GM21515 (cell line): Measurements from ENCODE around the gene ST6GALNAC4.
A peak's percentile ranks its signal among the peaks of the same experiment; 100 is the strongest.

ENCODE experiments used
- ATAC-seq: cut with Tn5 transposase; IDR thresholded peaks from one replicate; pipeline ENCODE4 v1.9.1; 2021; ENCODE audit not compliant: unreplicated experiment

ST6GALNAC4 gene

DNA sequence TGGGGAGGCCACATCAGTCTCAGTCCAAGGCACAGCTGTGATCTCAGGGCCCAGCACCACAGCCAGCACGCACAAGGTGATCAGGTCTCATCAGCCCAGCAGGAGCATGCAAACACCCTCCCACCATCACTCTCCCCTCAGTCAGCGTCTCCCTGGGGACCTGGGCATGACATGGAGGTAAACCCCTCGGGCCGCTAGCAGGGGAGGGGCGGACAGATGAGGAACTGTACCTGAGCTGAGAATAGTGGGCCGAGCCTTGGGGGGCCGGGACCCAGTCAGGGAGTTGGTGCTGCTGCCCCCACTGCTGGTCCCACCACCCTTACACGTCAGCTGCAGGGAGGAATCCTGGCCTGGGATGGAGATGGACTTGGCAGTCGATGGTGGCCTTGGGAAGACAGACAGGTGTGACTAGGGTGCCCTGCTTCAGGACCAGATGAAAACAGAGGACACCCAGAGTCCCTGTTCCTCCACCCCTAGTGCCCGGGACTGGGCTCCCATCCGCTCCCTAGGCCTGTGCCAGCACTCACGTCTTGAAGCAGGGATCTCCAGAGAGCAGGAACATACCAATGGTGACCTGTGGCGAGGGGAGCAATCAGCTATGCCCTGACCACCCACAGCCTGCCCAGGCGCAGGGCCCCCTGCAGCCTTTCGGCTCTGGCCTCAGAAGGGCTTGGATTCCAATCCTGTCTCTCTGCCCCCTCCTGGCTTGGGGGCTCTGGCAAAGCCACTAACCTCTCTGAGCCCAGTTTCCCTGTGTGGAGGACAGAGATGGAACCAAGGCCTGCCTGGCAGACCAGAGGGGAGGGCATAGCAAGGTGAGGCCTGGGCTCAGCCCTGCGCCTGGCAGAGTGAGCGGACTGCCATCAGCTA lies 31.2 kb upstream of the ST6GALNAC4 start:
- ATAC-seq, result no peak

DNA sequence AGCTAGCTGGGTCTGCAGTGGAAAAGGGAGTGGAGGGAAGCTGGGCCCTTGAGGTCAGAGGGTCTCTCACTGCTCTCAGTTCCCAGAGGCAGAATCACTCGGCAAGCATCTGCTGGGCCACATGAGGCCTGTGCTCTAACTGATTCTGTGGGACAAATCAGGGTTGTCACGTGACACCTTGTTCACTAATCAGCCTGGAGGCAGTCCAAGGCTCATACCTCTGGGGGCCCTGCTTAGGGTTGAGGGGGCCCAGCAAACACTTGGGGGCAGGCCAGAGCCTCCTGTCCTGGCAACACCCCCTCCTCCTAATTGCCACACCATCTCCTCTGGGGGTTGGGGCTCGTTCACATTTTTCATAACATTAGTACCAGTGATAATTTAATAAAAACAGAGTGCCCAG lies 29.9 kb upstream of the ST6GALNAC4 start:
- ATAC-seq, result no peak

- ATAC-seq, result no peak
Measured at GRCh38 chr9:127945942-127946341, 29.1 kb upstream of the ST6GALNAC4 start.

GRCh38 chr9:127945338-127945737 lies 28.5 kb upstream of the ST6GALNAC4 start:
- no peak for ATAC-seq

DNA sequence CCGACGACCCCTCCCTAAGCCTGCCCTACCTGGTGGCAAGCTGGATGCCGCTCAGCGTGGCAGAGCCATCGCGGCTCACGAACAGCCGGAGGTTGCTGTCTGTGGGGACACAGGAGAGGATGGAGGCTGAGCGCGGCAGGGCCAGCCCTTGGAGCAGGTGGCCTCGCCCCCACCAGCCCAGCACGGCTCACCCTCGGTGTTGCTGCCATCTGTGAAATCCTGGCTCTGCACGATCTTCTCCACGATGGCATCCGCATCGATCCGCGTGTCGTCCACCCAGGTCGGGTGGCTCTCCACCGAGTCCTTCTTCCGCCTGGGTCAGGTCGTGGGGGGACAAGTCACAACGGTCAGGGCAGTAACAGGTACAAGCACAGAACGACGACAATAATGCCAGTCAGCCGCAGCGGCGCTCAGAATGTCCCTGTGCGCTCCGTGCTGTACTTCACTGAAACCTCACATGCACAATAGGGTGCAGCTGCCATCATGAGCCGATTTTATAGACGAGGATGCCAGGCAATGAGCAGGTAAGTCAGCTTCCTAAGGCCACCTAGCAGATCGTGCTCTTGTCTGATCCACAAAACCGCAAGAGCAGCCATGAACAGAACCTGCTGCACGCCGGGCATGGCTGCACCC lies 27.9 kb upstream of the ST6GALNAC4 start:
- ATAC-seq, result no peak

DNA sequence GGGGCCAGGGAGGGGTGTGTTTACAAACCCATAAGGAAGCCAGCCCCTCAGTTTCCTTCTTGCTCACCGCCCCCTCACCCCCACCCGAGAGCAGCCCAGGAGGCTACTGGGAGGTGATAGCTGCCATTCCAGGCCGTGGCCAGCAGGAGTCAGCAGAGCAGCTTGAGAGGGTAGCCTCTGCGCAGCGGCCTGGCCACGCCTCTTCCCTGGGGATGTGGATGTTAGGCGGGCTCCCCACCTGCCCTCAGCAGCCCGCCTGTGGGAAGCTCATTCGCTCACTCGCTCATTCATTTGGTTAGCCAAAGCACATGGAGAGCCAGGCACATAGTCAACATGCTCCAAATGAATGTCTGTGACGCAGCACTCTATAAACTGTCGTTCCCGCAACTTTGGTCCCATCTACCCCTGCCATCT lies 26.9 kb upstream of the ST6GALNAC4 start:
- ATAC-seq, result no peak

GRCh38 chr9:127943011-127943662 lies 26.3 kb upstream of the ST6GALNAC4 start:
- ATAC-seq, result no peak

GRCh38 chr9:127942216-127943010 lies 25.6 kb upstream of the ST6GALNAC4 start:
- ATAC-seq, result no peak

DNA sequence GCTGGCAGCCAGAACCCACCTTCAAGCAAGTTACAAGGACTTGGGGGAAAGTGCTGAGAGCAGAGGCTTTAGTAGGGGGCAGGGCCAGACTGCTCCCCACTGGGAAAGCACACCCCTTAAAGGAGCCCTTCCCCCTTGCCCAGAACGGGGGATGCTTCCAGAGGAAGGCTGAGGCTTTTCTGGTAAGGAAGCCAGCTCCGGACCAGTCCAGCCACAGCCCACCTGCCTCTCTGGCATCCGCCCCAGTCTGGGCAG lies 25.0 kb upstream of the ST6GALNAC4 start:
- ATAC-seq, result no peak

DNA sequence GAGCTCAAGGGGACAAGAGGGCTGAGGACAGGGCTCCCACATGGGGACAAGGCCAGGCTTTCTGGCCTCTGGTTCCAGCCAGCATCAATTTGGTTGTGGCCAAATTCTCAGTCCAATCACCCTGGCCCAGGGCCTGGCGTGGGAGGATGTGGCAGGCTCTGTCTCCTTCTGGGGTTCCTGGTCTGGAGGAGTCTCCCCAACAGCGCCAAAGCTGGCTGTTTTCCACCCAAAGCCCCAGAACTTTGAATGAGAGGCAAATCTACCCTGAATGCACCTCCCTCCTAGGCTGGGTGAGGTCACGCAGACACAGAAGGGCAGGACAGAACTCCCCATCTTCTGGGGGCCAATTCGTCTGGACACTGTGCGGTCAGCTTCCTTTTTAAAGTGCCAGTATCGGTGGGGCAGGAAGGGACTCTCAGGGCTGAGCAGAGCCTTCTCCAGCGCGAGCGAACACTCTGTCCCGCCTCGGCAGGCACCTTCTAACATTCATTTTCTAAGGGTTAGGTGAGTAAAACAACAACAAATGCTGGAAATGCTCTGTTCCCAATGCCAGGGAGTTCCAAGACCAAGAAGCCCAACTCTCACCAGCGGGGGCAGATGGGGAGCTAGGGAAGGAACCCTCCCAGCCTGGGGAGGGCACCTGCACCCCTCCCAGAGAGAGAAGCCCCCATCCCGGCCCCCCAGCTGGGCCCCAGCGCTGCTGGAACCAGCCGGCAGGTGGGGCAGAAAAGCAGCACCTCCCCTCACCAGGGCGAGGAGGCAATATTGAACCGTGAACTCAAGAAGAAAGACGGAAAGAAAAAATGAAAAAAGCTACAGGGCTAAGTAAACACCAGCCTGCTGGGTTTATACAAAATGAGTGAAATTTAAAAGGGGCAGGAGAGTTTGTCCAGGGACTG lies 24.5 kb upstream of the ST6GALNAC4 start:
- ATAC-seq, result no peak

DNA sequence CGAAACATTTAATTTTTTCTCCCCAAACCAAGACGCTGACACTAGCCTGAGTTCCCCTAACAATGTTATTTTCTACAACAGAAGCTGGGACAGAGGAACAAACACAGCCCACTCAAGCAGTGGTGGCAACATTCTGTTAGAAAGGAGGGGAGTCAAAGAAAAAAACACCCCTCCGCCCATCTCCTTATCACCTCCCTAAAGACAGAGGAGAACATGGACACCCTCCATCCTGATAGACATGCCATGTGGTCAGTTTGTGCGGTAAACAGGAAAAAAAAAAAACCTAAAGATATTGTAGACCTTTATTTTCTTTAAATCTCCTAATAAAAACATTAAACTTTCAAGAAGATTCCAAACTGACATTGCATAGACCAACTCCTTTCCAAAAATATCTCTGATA lies 23.8 kb upstream of the ST6GALNAC4 start:
- no peak for ATAC-seq

- no peak for ATAC-seq
Measured at GRCh38 chr9:127938298-127938690, 21.5 kb upstream of the ST6GALNAC4 start.

DNA sequence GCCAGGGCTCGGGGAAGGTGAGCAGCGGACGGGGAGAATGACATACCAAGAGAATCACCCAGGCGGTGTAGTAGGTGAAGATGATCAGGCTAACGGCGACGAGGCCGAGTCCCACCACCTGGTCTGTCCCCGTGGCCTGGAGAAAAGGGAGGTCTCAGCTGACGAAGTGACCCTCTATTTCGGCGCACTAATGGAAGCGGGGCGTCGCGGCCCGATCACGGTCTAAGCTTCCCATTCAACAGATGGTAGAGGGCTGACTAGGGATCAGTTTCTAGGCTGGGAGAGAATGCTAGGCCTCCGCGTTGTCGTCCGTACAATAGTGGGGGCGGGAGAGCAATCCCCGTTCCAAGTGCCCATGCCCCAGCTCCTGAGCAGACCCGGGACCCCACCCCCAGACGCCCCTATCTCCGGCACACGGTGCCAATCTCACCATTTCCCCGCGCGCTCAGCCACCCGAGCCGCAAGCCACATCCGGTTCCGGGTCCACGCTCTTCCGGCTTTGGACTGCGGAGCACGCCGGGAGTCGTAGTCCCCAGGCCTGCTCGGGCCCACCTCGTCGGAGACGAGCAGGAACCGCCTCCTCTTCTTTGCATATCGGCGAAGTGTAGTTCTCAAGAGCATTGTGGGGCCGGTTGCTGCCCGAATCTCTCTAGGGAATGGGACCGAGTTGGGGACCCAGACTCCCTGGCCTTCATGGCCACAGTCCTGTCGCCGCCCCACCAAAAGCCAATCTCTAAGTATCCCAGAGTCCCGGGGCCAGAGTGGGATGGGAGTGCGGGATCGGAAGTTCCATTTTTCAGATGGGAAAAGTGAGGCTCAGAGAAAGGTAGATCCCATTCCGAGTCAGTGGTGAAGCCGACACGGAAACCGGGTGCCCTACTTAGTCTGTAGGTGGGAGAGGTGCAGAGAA lies 20.8 kb upstream of the ST6GALNAC4 start, which contains the start of gene DPM2:
Gene DPM2, minus strand, starts transcription at position 467 of the 910 bp plus-strand sequence. Its CDS starts 34 bp downstream, at position 433.
- ATAC-seq, result peak; percentile 87

DNA sequence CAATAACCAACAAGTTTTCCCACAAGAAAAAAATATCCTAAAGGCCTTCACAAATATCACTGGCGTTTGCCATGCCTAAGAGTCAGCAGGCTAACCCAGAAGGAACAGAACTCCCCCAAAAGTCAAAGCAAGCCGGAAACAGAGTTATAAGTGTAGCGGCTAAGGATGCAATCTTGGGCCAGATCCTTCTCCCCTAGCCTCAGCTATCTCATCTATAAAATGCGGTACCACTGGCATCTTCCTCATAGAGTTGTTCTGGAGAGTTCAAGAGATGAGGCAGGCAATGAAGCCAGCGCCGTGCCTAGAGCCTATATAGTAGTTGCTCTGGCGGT lies 20.2 kb upstream of the ST6GALNAC4 start:
- no peak for ATAC-seq

GRCh38 chr9:127936347-127936852 lies 19.6 kb upstream of the ST6GALNAC4 start:
- no peak for ATAC-seq

GRCh38 chr9:127935765-127936221 lies 19.0 kb upstream of the ST6GALNAC4 start:
- no peak for ATAC-seq

DNA sequence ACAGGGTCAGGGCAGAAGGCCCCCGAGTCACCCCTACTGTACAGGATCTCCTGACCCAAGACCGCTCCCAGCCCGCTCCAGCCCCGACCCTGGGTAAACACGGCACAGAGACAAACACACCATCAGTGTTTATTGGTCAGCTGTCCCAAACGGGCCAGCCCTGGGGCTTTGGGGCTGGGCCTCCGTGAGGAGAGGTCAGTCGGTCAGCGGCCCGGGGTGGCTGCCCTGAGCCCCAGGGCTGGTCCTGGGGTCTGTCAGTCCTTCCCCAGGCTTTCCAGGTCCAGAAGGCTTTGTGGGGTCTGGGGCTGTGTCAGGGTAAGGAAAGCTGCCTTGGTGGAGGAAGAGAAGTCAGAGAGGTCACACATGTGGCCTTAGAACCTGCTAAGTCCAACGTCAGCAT lies 18.1 kb upstream of the ST6GALNAC4 start:
- ATAC-seq, result no peak

GRCh38 chr9:127934248-127934647 lies 17.4 kb upstream of the ST6GALNAC4 start:
- ATAC-seq, result no peak
